H9 (cell line): Measurements from ENCODE around the gene HLA-DOA. TPM values are rescaled to one million over a fixed set of nuclear protein-coding genes. Genes with fewer than 3 reads are reported as not detected.

Experiments used
- DNase-seq: peaks from one replicate; pipeline ENCODE4 v3.0.0-alpha.2; 2017
- H2AFZ ChIP-seq: one replicate; pipeline ENCODE4 v1.6.1; 2013; ENCODE audit warnings: mild to moderate bottlenecking, low read length, control low read depth, moderate library complexity
- H2AK5ac ChIP-seq: 2 replicates; pipeline ENCODE4 v1.6.1; 2013; ENCODE audit warnings: low read length, control low read depth, mixed read lengths; ENCODE audit not compliant: insufficient read length
- H2BK120ac ChIP-seq: one replicate; pipeline ENCODE4 v1.6.1; 2013; ENCODE audit warnings: low read depth, mild to moderate bottlenecking, low read length, control low read depth, inconsistent platforms; ENCODE audit not compliant: poor library complexity, severe bottlenecking
- H2BK12ac ChIP-seq: 2 replicates; pipeline ENCODE4 v1.6.1; 2013; ENCODE audit warnings: low read length, control low read depth, mixed read lengths, low read depth; ENCODE audit not compliant: insufficient read length
- H2BK15ac ChIP-seq: 2 replicates; pipeline ENCODE4 v1.6.1; 2013; ENCODE audit warnings: low read depth, low read length, control low read depth
- H2BK20ac ChIP-seq: one replicate; pipeline ENCODE4 v1.6.1; 2013; ENCODE audit warnings: low read depth, mild to moderate bottlenecking, low read length, control low read depth, inconsistent platforms; ENCODE audit not compliant: poor library complexity, severe bottlenecking
- H2BK5ac ChIP-seq: 2 replicates; pipeline ENCODE4 v1.6.1; 2013; ENCODE audit warnings: low read length, control low read depth, mixed read lengths; ENCODE audit not compliant: insufficient read length
- H3K14ac ChIP-seq: 2 replicates; pipeline ENCODE4 v1.6.1; 2013; ENCODE audit warnings: low read length, control low read depth; ENCODE audit not compliant: insufficient read depth
- H3K18ac ChIP-seq: 2 replicates; pipeline ENCODE4 v1.6.1; 2013; ENCODE audit warnings: low read depth, mild to moderate bottlenecking, mixed read lengths, low read length, control low read depth; ENCODE audit not compliant: insufficient read length
- H3K23ac ChIP-seq: 2 replicates; pipeline ENCODE4 v1.6.1; 2013; ENCODE audit warnings: low read length, control low read depth, mixed read lengths, low read depth; ENCODE audit not compliant: insufficient read length
- H3K23me2 ChIP-seq: 2 replicates; pipeline ENCODE4 v1.6.1; 2013; ENCODE audit warnings: low read depth, mild to moderate bottlenecking, mixed read lengths, low read length, control low read depth; ENCODE audit not compliant: insufficient read length, poor library complexity, severe bottlenecking
- H3K27ac ChIP-seq: 2 replicates; pipeline ENCODE4 v1.5.1; 2013; ENCODE audit warnings: low read length, control low read depth, mixed read lengths, low read depth; ENCODE audit not compliant: insufficient read length
- H3K27me3 ChIP-seq: 2 replicates; pipeline ENCODE4 v1.6.1; 2013; ENCODE audit warnings: low read length, control low read depth, inconsistent platforms; ENCODE audit not compliant: insufficient read depth
- H3K4ac ChIP-seq: 2 replicates; pipeline ENCODE4 v1.6.1; 2013; ENCODE audit warnings: low read depth, mild to moderate bottlenecking, control low read depth, inconsistent platforms, low read length, moderate library complexity
- H3K4me1 ChIP-seq: 2 replicates; pipeline ENCODE4 v1.6.1; 2013; ENCODE audit warnings: low read length, control low read depth, inconsistent platforms; ENCODE audit not compliant: insufficient read depth
- H3K4me2 ChIP-seq: 2 replicates; pipeline ENCODE4 v1.6.1; 2013; ENCODE audit warnings: low read length, control low read depth, mixed read lengths; ENCODE audit not compliant: insufficient read length, insufficient read depth
- H3K56ac ChIP-seq: 2 replicates; pipeline ENCODE4 v1.6.1; 2013; ENCODE audit warnings: low read depth, mild to moderate bottlenecking, mixed read lengths, low read length, control low read depth; ENCODE audit not compliant: insufficient read length
- H3K79me1 ChIP-seq: 2 replicates; pipeline ENCODE4 v1.6.1; 2013; ENCODE audit warnings: low read depth, mild to moderate bottlenecking, moderate library complexity, low read length, control low read depth, inconsistent platforms; ENCODE audit not compliant: insufficient read depth, poor library complexity, severe bottlenecking
- H3K79me2 ChIP-seq: 2 replicates; pipeline ENCODE4 v1.6.1; 2013; ENCODE audit warnings: low read length, control low read depth, inconsistent platforms; ENCODE audit not compliant: insufficient read depth
- H3K9ac ChIP-seq: 2 replicates; pipeline ENCODE4 v1.6.1; 2013; ENCODE audit warnings: low read length, control low read depth, mixed read lengths; ENCODE audit not compliant: insufficient read length; ENCODE audit errors: extremely low read depth
- H3K9me3 ChIP-seq: one replicate; pipeline ENCODE4 v1.6.1; 2013; ENCODE audit warnings: low read depth, low read length, inconsistent platforms; ENCODE audit not compliant: control insufficient read depth
- H3T11ph ChIP-seq: one replicate; pipeline ENCODE4 v1.6.1; 2013; ENCODE audit warnings: mild to moderate bottlenecking, low read length, control low read depth, inconsistent platforms
- H4K20me1 ChIP-seq: one replicate; pipeline ENCODE4 v1.6.1; 2013; ENCODE audit not compliant: control insufficient read depth, insufficient read length, insufficient read depth
- H4K5ac ChIP-seq: 2 replicates; pipeline ENCODE4 v1.6.1; 2013; ENCODE audit warnings: low read depth, mild to moderate bottlenecking, mixed read lengths, low read length, control low read depth; ENCODE audit not compliant: insufficient read length
- H4K8ac ChIP-seq: replicated peaks from 2 replicates; pipeline ENCODE4 v1.6.1; 2013; ENCODE audit warnings: low read length, control low read depth, mixed read lengths, low read depth; ENCODE audit not compliant: insufficient read length
- H4K91ac ChIP-seq: 2 replicates; pipeline ENCODE4 v1.6.1; 2013; ENCODE audit warnings: low read depth, mild to moderate bottlenecking, moderate library complexity, mixed read lengths, low read length, control low read depth; ENCODE audit not compliant: insufficient read length
- H3K27ac Mint-ChIP-seq, 3 experiments: 2 replicates in 2 of 3; 3 replicates in 1 of 3; pipeline ENCODE4 v1.8.0; 2020 to 2021; ENCODE audit warnings: mixed read lengths in 3 of 3, mild to moderate bottlenecking in 1 of 3, moderate library complexity in 1 of 3
- H3K27me3 Mint-ChIP-seq: 2 replicates; pipeline ENCODE4 v1.8.0; 2021; ENCODE audit warnings: low read depth, mild to moderate bottlenecking, moderate library complexity, mixed read lengths
- H3K36me3 Mint-ChIP-seq, 3 experiments: 2 replicates in 2 of 3; 3 replicates in 1 of 3; pipeline ENCODE4 v1.8.0; 2020 to 2021; ENCODE audit warnings: low read depth in 3 of 3, mixed read lengths in 3 of 3; ENCODE audit not compliant: insufficient read depth in 1 of 3
- H3K4me1 Mint-ChIP-seq, 2 experiments: 2 replicates each; pipeline ENCODE4 v1.8.0; 2020; ENCODE audit warnings: mixed read lengths in 2 of 2
- H3K4me3 Mint-ChIP-seq, 2 experiments: 2 replicates in 1 of 2; 3 replicates in 1 of 2; pipeline ENCODE4 v1.8.0; 2020 to 2021; ENCODE audit warnings: mild to moderate bottlenecking in 2 of 2, mixed read lengths in 2 of 2, moderate library complexity in 1 of 2
- H3K9me3 Mint-ChIP-seq, 2 experiments: 2 replicates in 1 of 2; 3 replicates in 1 of 2; pipeline ENCODE4 v1.8.0; 2020; ENCODE audit warnings: mild to moderate bottlenecking in 2 of 2, mixed read lengths in 2 of 2, moderate library complexity in 1 of 2
- CTCF ChIP-seq: fragments of 200-600 bp; sonication (generic); conservative IDR thresholded peaks from 3 replicates; pipeline ENCODE4 v1.8.0; 2021; ENCODE audit warnings: antibody characterized with exemption, mild to moderate bottlenecking
- WGBS: extraction: QIAGEN DNeasy Blood & Tissue Kit; methylation state at CpG from one replicate; pipeline ENCODE4 v1.1.7; 2013; ENCODE audit warnings: missing lambda C conversion rate, low lambda C conversion rate, mixed read lengths; ENCODE audit not compliant: insufficient read length; ENCODE audit errors: extremely low coverage; 5-methylcytosine and 5-hydroxymethylcytosine counted together
- total RNA-seq: library from RNA; stranded (reverse); gene quantifications from 2 replicates; pipeline ENCODE4 v1.2.1, GENCODE V29; 2021

Gene HLA-DOA
- total RNA-seq, 1 experiment from 2014 or later = 15.6 TPM

GRCh38 chr6:33018904-33019303 is 9.5 kb upstream of the HLA-DOA start:
- Histone ChIP-seq H2AK5ac (no peak overlapping the region), H3K9ac (no peak overlapping the region), H3K14ac (no peak overlapping the region), H2BK120ac (no peak overlapping the region), H3K56ac (no peak overlapping the region), H3K27me3 (no peaks in the 10 kb centered on the region), H3K23me2 (no peaks in the 10 kb centered on the region), H3K79me2 (no peaks in the 10 kb centered on the region; the same call in 1 of the 2 replicates), H4K8ac (no peak overlapping the region), H3T11ph (no peak overlapping the region), H2AFZ (no peak overlapping the region), H2BK15ac (no peak overlapping the region), H3K4me1 (no peaks in the 10 kb centered on the region; the same call in 1 of the 2 replicates), H2BK5ac (no peak overlapping the region), H4K20me1 (no peaks in the 10 kb centered on the region), H2BK20ac (no peak overlapping the region), H2BK12ac (no peak overlapping the region), H4K91ac (no peak overlapping the region), H3K27ac (no peak overlapping the region), H3K18ac (no peak overlapping the region), H3K23ac (no peak overlapping the region), H3K4ac (no peak overlapping the region), H3K79me1 (no peaks in the 10 kb centered on the region), H3K4me2 (no peak overlapping the region), H3K9me3 (no peaks in the 10 kb centered on the region), H4K5ac (no peak overlapping the region)
- H3K9me3 Mint-ChIP-seq = no peaks in the 10 kb centered on the region; a peak in 1 of 5 replicates
- DNase-seq = no peak
- peaks cover 2% of the 10 kb centered on the region; the same call in 1 of the 2 replicates for H3K27me3 Mint-ChIP-seq
- H3K36me3 Mint-ChIP-seq = no peaks in the 10 kb centered on the region; a peak in 1 of 7 replicates
- H3K4me3 Mint-ChIP-seq = no peak overlapping the region
- no CpG with 5 or more reads among the region's 6 CpGs for WGBS
- H3K4me1 Mint-ChIP-seq = peaks cover 6 to 8% of the 10 kb centered on the region in 2 experiments
- no peak for TF ChIP-seq CTCF
- H3K27ac Mint-ChIP-seq = no peak overlapping the region
